ENCODE data around the gene GAS6.
"Not testable (repeated sequence)": the region's sequence is repeated elsewhere in the genome, so short reads cannot be mapped to it uniquely, and the experiment has no call there.

GRCh38 chr13:113834006-113834405 is 29.9 kb downstream of the GAS6 start:
- TF ChIP-seq CTCF (IDR thresholded peaks at IDR 0.05; ENCODE audit: low read depth, low read length); EZH2phosphoT487 (IDR thresholded peaks at IDR 0.05; ENCODE audit: low read depth): not testable (repeated sequence)

Data from OCI-LY3 (cell line).